ES-I3 (cell line): ENCODE measurements around the gene DHX16.
A peak's percentile ranks its signal among the peaks of the same experiment; 100 is the strongest.

ENCODE experiments used
- H3K36me3 ChIP-seq: 2 replicates; pipeline ENCODE4 v1.6.1; 2013; ENCODE audit warnings: mild to moderate bottlenecking, low read length, control low read depth, moderate library complexity; ENCODE audit not compliant: insufficient read depth
- H3K4me1 ChIP-seq: 2 replicates; pipeline ENCODE4 v1.6.1; 2013; ENCODE audit warnings: mild to moderate bottlenecking, control low read depth, low read length; ENCODE audit not compliant: insufficient read depth
- H3K9ac ChIP-seq: 2 replicates; pipeline ENCODE4 v1.6.1; 2013; ENCODE audit warnings: low read depth, mild to moderate bottlenecking, low read length, moderate library complexity
- H3K9me3 ChIP-seq: 2 replicates; pipeline ENCODE4 v1.6.1; 2013; ENCODE audit warnings: mild to moderate bottlenecking, low read length, moderate library complexity; ENCODE audit not compliant: control insufficient read depth, insufficient read depth

Gene DHX16

DNA sequence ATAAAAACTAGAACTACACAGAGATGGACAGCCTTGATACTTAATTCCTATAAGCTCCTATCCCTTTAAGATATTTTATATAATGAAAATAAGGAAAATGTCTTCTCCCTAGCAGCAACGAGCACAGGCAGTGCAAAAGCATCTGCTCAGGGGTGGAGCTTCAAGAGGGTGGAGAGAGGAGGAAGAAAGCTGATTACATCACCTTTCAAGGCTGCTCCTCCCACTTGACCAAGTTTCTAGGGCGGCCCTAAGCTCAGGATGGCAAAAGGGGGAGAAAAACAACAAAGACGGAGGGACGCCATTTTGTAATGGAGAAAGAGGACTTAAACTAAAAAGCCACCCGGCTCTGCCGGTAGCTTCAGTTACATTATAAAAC is 58.0 kb downstream of the DHX16 start:
- no peaks in the 10 kb centered on the region for H3K9me3 ChIP-seq
- H3K9ac ChIP-seq, result peak overlapping the region; percentile 99
- peaks cover 25% of the 10 kb centered on the region for H3K36me3 ChIP-seq
- H3K4me1 ChIP-seq, result peaks cover 6% of the 10 kb centered on the region; the same call in 1 of the 2 replicates

DNA sequence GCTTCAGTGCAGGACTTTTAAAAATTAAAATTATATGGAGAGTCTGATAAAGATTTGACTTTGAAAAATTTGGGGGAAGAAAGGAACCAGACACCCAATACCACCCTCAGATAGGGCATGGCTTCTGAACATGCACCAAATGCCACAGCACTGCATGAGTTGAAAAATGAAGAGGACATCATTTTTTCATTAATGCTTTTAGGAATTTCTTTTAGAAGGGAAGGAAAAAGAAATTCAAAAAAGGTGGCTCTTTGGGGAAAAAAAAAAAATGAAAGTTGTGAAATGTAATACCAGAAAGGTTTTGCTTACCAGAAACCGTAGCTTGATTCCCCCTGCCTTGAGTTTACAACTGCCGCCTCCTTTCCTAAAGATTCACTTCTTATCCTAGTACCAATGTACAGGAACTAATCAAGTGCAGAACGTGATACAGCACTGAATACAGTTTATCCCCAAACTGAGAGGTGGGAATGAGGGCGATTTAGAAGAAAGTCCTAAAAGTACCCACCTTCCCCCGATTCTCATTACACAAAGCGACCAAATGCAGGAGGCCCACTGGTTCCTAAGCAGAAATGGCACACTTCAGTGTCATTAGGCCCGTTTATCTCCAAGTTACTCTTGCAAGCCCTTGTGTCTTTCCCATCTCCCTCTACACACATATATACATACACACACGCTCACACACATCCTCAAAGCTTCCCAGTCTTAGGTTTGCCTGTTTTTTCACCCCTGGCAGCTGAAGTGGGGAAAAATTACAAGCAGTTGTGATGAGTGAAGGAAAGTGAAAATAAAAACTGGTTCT is 58.6 kb downstream of the DHX16 start:
- Histone ChIP-seq H3K9me3 (no peaks in the 10 kb centered on the region), H3K36me3 (peaks cover 27% of the 10 kb centered on the region), H3K4me1 (peaks cover 6% of the 10 kb centered on the region; the same call in 1 of the 2 replicates), H3K9ac (peak overlapping the region; percentile 99)

DNA sequence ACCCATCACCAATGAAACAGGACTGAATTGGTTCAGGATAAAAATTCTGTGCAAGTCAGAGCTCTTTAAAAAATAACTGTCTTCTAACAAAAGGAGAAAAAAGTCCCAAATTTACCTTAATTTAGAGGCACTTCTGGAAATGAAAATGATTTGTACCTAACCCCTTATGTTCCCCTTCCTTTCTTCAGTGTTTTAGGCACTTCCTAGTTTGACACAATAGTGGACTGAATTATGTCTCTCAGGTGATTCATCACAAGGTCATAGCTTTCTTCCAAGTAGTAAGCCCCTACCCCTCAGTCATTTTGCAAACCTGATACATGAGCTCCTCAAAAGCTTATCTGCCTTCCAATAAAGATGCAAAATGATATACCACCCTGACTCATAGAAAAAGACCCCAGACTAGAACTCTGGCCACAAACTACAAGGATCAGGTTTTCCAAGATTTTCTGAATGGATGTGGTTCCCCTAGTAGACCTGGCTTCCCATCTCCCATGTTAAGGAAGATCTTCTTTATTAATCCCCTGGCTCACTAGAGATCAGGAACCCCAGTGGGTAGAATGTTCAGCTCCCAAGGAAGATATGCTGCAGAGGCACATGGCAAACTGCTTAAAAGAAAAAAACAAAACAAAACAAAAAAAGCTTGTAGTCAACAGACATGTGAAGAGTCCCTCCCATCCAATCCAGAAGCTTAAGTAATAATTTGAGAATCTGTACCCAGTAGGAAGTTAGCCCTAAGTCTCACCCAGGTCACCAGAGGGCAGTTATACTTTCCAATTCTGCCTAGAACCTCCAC is 59.4 kb downstream of the DHX16 start:
- H3K9me3 ChIP-seq, result no peaks in the 10 kb centered on the region
- H3K36me3 ChIP-seq, result peaks cover 35% of the 10 kb centered on the region
- H3K9ac ChIP-seq, result peak overlapping the region; percentile 99; the same call in 1 of the 2 replicates
- peaks cover 6% of the 10 kb centered on the region; the same call in 1 of the 2 replicates for H3K4me1 ChIP-seq

DNA sequence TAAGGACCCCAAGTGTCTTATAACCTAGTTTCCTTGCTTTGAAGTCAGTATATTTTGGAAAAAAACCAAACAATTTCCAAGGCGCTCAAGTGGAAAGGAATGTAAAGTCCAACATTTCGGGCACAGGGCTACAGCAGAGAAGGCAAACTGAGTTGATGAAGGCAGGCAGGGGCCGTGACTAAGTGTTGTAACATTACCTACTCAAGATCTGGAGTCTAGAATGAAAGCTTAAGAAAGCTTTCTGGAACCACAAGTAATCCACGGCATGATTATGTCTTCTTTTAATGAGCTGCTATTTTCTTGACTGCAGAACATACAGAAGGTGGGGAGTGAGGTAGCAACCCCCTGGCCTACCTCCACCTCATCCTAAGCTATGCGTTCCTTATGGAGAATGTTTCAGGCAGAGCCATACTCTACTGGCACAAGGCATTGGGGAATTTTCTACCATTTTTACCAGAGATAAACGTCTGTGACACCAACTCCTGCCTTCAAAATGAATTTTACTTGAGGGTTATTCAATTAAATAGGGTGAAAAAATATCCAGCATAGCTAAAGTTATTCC is 60.0 kb downstream of the DHX16 start:
- no peak overlapping the region for H3K9ac ChIP-seq

DNA sequence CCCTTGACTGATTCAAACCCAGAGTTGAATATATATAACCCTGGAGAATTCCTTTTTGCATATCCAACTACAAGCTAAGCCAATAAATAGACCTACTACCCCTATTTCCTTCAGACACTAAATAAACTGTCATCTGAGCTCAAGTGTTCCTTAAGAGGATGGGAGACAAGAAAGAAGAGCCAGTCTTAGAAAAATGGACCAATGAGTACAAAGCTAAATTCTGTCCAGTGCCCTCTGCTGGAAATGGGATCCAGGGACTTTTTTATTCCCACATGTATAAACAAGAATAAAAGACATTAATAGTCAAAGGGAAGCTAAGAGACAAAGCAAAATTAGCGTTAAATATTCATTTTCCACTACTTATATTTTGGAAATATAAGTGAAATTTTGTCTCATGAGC is 60.6 kb downstream of the DHX16 start:
- Histone ChIP-seq H3K4me1 (peaks cover 6% of the 10 kb centered on the region; the same call in 1 of the 2 replicates), H3K36me3 (peaks cover 41% of the 10 kb centered on the region), H3K9ac (no peak overlapping the region), H3K9me3 (no peaks in the 10 kb centered on the region)

More for the DNA sequence above, 60.0 kb downstream of the DHX16 start:
- Histone ChIP-seq H3K4me1 (peaks cover 6% of the 10 kb centered on the region; the same call in 1 of the 2 replicates), H3K9me3 (no peaks in the 10 kb centered on the region), H3K36me3 (peaks cover 37% of the 10 kb centered on the region)

DNA sequence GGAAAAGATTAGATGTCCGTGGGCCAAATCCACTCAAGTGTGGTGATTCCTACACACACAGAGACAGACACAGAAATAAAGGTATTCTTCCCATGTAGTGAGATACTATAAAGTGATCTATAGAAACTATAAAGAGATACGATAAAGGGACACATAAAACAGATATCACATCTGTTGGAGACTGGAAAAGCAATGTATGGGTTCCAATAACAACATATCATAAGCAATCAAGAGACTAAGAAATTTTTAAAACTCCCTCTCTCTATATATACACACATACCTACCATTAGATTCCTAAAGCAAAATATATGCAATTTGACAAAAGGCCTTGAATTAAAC is 61.0 kb downstream of the DHX16 start:
- no peak overlapping the region for H3K9ac ChIP-seq
- H3K4me1 ChIP-seq, result peaks cover 6% of the 10 kb centered on the region; the same call in 1 of the 2 replicates
- no peaks in the 10 kb centered on the region for H3K9me3 ChIP-seq
- H3K36me3 ChIP-seq, result peaks cover 42% of the 10 kb centered on the region

DNA sequence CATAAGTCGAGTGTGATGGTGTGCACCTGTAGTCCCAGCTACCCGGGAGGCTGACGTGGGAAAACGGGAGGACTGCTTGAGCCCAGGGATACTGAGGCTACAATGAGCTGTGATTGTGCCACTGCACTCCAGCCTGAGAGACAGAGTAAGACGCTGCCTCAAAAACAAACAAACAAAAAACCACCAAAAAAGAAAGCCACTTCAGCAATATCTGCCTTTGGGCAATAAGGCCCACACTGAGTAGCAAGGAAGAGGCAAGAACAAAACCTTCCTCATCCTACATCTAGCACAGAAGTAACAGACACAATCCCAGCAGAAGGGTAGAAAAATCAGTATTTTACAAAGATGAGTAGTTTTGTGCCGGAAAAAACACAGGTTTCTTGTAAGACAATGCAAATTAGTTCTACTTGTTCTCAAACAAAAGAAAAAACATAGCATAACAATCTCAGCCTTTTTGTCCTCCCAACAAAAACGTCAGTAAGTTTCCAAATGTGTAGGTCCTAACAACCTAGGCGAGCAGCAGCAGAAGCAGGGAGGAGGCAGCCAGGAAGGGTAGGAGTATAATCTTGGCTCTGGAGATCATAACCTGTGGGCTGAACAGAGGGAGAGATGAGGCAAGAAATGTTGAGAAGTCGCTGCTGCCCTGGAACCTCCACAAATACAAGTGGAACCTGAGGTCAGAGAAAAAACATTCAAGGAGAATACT is 61.5 kb downstream of the DHX16 start:
- H3K36me3 ChIP-seq, result peaks cover 42% of the 10 kb centered on the region
- H3K9ac ChIP-seq, result no peak overlapping the region
- peaks cover 6% of the 10 kb centered on the region; the same call in 1 of the 2 replicates for H3K4me1 ChIP-seq
- H3K9me3 ChIP-seq, result no peaks in the 10 kb centered on the region

DNA sequence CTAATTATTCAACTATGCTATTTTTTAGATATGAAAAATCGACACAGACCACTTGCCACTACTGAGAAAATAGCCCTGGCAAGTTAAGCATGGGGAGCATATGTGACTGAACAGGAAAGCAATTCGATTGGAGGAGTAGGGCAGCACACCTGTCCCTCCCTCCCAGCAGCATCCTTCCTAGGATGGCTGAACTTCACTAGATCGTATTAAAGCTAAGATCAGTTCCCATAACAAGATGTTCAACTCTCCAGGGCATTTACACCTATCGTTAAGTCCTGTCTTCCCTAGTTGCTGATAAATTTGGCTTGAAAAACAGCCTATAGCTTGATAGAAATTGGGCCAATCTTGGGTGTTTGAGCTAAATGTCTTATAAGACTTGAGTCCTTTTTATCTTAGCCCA is 62.7 kb downstream of the DHX16 start:
- no peaks in the 10 kb centered on the region for H3K9me3 ChIP-seq
- peaks cover 6% of the 10 kb centered on the region; the same call in 1 of the 2 replicates for H3K4me1 ChIP-seq
- H3K36me3 ChIP-seq, result peaks cover 49% of the 10 kb centered on the region
- H3K9ac ChIP-seq, result no peak overlapping the region

DNA sequence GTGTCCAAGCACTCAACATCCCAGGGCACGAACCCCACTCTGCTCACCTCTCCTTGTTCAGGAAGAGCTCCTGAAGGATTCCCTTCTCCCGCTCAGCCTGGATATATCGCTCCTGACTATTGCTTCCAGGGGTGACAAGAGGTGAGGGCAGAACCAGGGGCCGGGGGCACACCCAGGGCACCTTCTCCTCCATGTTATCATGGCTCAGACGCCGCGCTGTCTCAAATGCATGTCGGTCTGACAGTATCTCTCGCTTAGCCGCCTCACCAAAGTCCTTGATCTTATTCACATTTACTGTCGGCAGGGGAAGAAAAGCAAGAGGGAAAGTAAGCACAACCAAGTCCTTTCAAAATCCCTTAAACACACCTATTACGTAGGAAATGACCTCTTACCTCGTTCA is 68.8 kb downstream of the DHX16 start:
- H3K36me3 ChIP-seq, result peaks cover 82% of the 10 kb centered on the region
- no peaks in the 10 kb centered on the region for H3K9me3 ChIP-seq
- no peak overlapping the region for H3K9ac ChIP-seq
- H3K4me1 ChIP-seq, result no peaks in the 10 kb centered on the region
